Subcutaneous abdominal adipose tissue (tissue), 5 donors: Measurements from ENCODE around the gene MTMR3.

Experiments
- H3K27ac ChIP-seq: one replicate; pipeline ENCODE4 v1.7.0; 2013; ENCODE audit warnings: low read depth, mild to moderate bottlenecking, inconsistent platforms, low read length, moderate library complexity
- H3K27me3 ChIP-seq, 5 donors: one replicate each; pipeline ENCODE4 v1.7.0; 2013; ENCODE audit warnings: low read length in 5 of 5, inconsistent platforms in 1 of 5; ENCODE audit not compliant: control insufficient read depth in 5 of 5, insufficient read depth in 4 of 5
- H3K36me3 ChIP-seq, 5 donors: one replicate each; pipeline ENCODE4 v1.7.0; 2013; ENCODE audit warnings: low read length in 5 of 5; ENCODE audit not compliant: control insufficient read depth in 5 of 5, insufficient read depth in 5 of 5
- H3K4me1 ChIP-seq, 5 donors: one replicate each; pipeline ENCODE4 v1.7.0; 2013; ENCODE audit warnings: low read length in 5 of 5, mild to moderate bottlenecking in 3 of 5, moderate library complexity in 1 of 5; ENCODE audit not compliant: control insufficient read depth in 5 of 5, insufficient read depth in 5 of 5
- H3K4me3 ChIP-seq, 5 donors: one replicate each; pipeline ENCODE4 v1.7.0; 2013; ENCODE audit warnings: low read length in 5 of 5, low read depth in 1 of 5
- H3K9ac ChIP-seq, 5 donors: one replicate each; pipeline ENCODE4 v1.7.0; 2013; ENCODE audit warnings: low read length in 5 of 5, mild to moderate bottlenecking in 4 of 5, moderate library complexity in 3 of 5
- H3K9me3 ChIP-seq, 5 donors: one replicate each; pipeline ENCODE4 v1.7.0; 2013; ENCODE audit warnings: low read length in 5 of 5; ENCODE audit not compliant: control insufficient read depth in 5 of 5
- donor health status: healthy.
- donor health status: healthy.
- donor health status: healthy.
- donor health status: healthy.
- donor health status: healthy.

The MTMR3 gene

GRCh38 chr22:30074147-30074546 is 191.2 kb downstream of the MTMR3 start:
- H3K4me3 ChIP-seq = no peak overlapping the region
- peaks cover 0 to 14% (median 6%) of the 10 kb centered on the region in 5 donors for H3K4me1 ChIP-seq
- no peaks in the 10 kb centered on the region for H3K9me3 ChIP-seq
- no peaks in the 10 kb centered on the region for H3K27me3 ChIP-seq
- no peaks in the 10 kb centered on the region for H3K36me3 ChIP-seq
- H3K9ac ChIP-seq = no peak overlapping the region
- no peak overlapping the region for H3K27ac ChIP-seq

GRCh38 chr22:30074994-30075393 is 192.0 kb downstream of the MTMR3 start:
- Histone ChIP-seq H3K4me3 (no peak overlapping the region), H3K36me3 (no peaks in the 10 kb centered on the region), H3K4me1 (peaks cover 0 to 18% (median 13%) of the 10 kb centered on the region in 5 donors), H3K27ac (no peak overlapping the region), H3K9me3 (no peaks in the 10 kb centered on the region), H3K9ac (no peak overlapping the region), H3K27me3 (no peaks in the 10 kb centered on the region)

GRCh38 chr22:30077279-30077880 is 194.4 kb downstream of the MTMR3 start:
- Histone ChIP-seq H3K9ac (no peak overlapping the region), H3K36me3 (no peaks in the 10 kb centered on the region), H3K27ac (no peak overlapping the region), H3K4me3 (no peak overlapping the region), H3K27me3 (no peaks in the 10 kb centered on the region), H3K9me3 (no peaks in the 10 kb centered on the region), H3K4me1 (peaks cover 0 to 27% (median 22%) of the 10 kb centered on the region in 5 donors)

DNA sequence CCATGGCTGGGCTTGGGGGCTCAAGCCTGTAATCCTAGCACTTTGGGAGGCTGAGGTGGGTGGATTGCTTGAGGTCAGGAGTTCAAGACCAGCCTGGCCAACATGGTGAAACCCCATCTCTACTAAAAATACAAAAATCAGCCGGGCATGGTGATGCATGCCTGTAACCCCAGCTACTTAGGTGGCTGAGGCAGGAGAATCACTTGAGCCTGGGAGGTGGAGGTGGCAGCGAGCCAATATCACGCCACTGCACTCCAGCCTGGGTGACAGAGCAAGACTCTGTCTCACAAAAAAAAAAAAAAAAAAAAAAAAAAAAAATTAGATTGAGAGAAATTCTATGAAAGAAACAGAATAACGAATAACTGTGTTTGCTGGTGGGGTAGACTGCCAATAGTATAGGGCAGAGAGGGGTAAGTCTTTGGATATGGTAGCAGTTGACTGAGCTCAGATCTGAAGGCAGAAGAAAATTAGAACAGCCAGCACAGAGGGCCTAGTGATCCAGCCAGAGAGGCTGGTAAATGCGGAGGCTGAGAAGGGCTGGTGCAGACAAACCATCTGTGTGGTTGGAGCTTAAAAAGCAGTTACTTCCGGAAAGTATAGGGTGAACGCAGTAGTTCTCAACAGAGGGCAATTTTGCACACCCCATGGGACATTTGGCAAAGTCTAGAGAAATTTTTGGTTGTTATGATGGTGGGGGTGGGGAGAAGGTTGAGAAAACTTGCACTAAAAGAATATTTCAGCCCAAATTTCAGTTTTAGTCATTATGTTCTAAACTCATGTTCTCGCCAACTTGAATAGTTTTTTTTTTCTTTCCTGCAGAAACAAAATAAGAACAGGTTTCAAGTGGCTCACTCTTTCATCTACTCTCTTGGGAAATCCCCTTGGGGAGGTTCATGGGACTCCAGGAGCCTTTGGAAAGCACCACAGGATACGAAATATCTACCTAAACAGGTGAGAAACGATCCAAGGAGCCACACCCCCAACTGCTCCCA is 195.6 kb downstream of the MTMR3 start:
- Histone ChIP-seq H3K27me3 (no peaks in the 10 kb centered on the region), H3K4me3 (no peak overlapping the region), H3K4me1 (peaks cover 0 to 27% (median 22%) of the 10 kb centered on the region in 5 donors), H3K36me3 (no peaks in the 10 kb centered on the region), H3K27ac (no peak overlapping the region), H3K9ac (peak overlapping the region in 1 of 5 donors; percentile 39), H3K9me3 (no peaks in the 10 kb centered on the region)

DNA sequence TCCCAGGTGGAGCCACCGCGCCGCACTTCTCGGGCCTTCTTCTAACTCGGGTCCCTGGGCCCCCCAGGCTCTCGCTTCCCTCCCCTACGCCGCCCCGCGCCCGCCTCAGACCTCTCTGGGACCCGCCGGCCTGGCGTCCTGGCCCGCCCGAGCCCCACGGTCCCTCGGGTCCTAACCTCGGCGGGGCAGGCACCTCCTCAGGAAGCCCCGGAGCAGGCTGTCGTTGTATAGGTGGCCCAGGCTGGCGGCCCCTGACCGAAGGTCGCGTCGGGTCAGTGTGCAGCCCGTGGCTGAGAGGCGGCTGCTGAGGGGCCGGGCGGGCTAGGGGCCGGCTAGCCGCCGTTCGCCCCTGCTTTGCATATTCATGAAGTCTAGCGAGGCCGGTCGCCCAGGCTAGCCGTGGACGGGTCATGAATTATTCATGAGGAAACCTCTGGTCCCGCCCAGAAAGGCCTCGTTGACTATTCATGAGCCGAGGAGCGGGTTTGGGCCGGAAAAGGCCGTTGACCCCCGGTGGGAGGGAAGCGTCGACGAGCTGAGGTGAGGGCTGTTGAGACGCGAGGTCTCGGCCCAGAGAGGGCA is 197.1 kb downstream of the MTMR3 start, which contains the start of gene HORMAD2:
Gene HORMAD2, plus strand, starts transcription at position 513 of the 582 bp plus-strand sequence. CDS start 13,489 bp downstream, outside the sequence.
- Histone ChIP-seq H3K27me3 (no peaks in the 10 kb centered on the region), H3K27ac (no peak within 1 kb of the TSS), H3K4me3 (peak within 1 kb of the TSS; percentile 32 to 49 (median 35)), H3K36me3 (no peaks in the 10 kb centered on the region), H3K9me3 (peaks cover 0 to 4% (median 0%) of the 10 kb centered on the region in 5 donors), H3K4me1 (peaks cover 0 to 27% (median 21%) of the 10 kb centered on the region in 5 donors), H3K9ac (no peak within 1 kb of the TSS)
